Neural progenitor cell (in vitro differentiated cells): ENCODE data around the gene GAB2. TPM values are rescaled to one million over a fixed set of nuclear protein-coding genes. Genes with fewer than 3 reads are reported as not detected.

Experiments
- DNase-seq: peaks from one replicate; pipeline ENCODE4 v3.0.0-alpha.2; 2016; ENCODE audit warnings: low spot score
- H2AFZ ChIP-seq: fragments of 200-600 bp; sonication (generic); replicated peaks from 2 replicates; pipeline ENCODE4 v1.6.1; 2016; ENCODE audit warnings: antibody characterized with exemption
- H3F3A ChIP-seq: fragments of 200-600 bp; sonication (generic); 2 replicates; pipeline ENCODE4 v1.6.1; 2016; ENCODE audit warnings: antibody characterized with exemption, low read depth
- H3K27ac ChIP-seq: fragments of 200-600 bp; sonication (generic); 2 replicates; pipeline ENCODE4 v1.5.1; 2016; ENCODE audit warnings: mild to moderate bottlenecking
- H3K27me3 ChIP-seq: fragments of 200-600 bp; sonication (generic); 2 replicates; pipeline ENCODE4 v1.6.1; 2016; ENCODE audit warnings: mild to moderate bottlenecking, moderate library complexity
- H3K36me3 ChIP-seq: fragments of 200-600 bp; sonication (generic); 2 replicates; pipeline ENCODE4 v1.5.1; 2016
- H3K4me1 ChIP-seq: fragments of 200-600 bp; sonication (generic); 2 replicates; pipeline ENCODE4 v1.6.1; 2016; ENCODE audit warnings: mixed run types
- H3K4me2 ChIP-seq: fragments of 200-600 bp; sonication (generic); 2 replicates; pipeline ENCODE4 v1.6.1; 2016
- H3K4me3 ChIP-seq: fragments of 200-600 bp; sonication (generic); 2 replicates; pipeline ENCODE4 v1.5.1; 2016
- H3K79me2 ChIP-seq: fragments of 200-600 bp; sonication (generic); 2 replicates; pipeline ENCODE4 v1.6.1; 2016; ENCODE audit warnings: low read depth
- H3K9ac ChIP-seq: fragments of 200-600 bp; sonication (generic); 2 replicates; pipeline ENCODE4 v1.6.1; 2016
- H3K9me3 ChIP-seq: fragments of 200-600 bp; sonication (generic); 2 replicates; pipeline ENCODE4 v1.5.1; 2016; ENCODE audit warnings: low read depth
- H4K20me1 ChIP-seq: fragments of 200-600 bp; sonication (generic); 2 replicates; pipeline ENCODE4 v1.6.1; 2016; ENCODE audit warnings: low read depth
- H3K27ac Mint-ChIP-seq: 3 replicates; pipeline ENCODE4 v1.8.0; 2021; ENCODE audit warnings: mixed read lengths
- H3K27me3 Mint-ChIP-seq: 2 replicates; pipeline ENCODE4 v1.8.0; 2022; ENCODE audit warnings: low read depth, mild to moderate bottlenecking, inconsistent platforms, moderate library complexity, mixed read lengths; ENCODE audit not compliant: insufficient read depth
- H3K36me3 Mint-ChIP-seq: 3 replicates; pipeline ENCODE4 v1.8.0; 2021; ENCODE audit warnings: mixed read lengths
- H3K4me1 Mint-ChIP-seq: 3 replicates; pipeline ENCODE4 v1.8.0; 2021; ENCODE audit warnings: mixed read lengths
- H3K4me3 Mint-ChIP-seq: 3 replicates; pipeline ENCODE4 v1.8.0; 2021; ENCODE audit warnings: mild to moderate bottlenecking, moderate library complexity, mixed read lengths
- H3K9me3 Mint-ChIP-seq: 3 replicates; pipeline ENCODE4 v1.8.0; 2020; ENCODE audit warnings: mixed read lengths
- EZH2 ChIP-seq: fragments of 200-600 bp; sonication (generic); IDR thresholded peaks from 2 replicates; pipeline ENCODE4 v1.6.1; 2017; ENCODE audit warnings: antibody characterized with exemption, mild to moderate bottlenecking, moderate library complexity
- EZH2phosphoT487 ChIP-seq: fragments of 200-600 bp; sonication (generic); IDR thresholded peaks from 2 replicates; pipeline ENCODE4 v1.6.1; 2017; ENCODE audit warnings: antibody characterized with exemption
- total RNA-seq: library from RNA; depleted of rRNA; stranded (reverse); fragments of >200 nt; gene quantifications from 2 replicates; pipeline ENCODE4 v1.2.3, GENCODE V29; 2015; ENCODE audit warnings: low replicate concordance
- TF ChIP-seq, protein P1 (sequence below): fragments of 200-600 bp; sonication (generic); IDR thresholded peaks from 2 replicates; pipeline ENCODE4 v1.5.1; 2017; ENCODE audit warnings: antibody characterized with exemption, mild to moderate bottlenecking

Gene GAB2
- total RNA-seq, 1 donor from 2014 or later, result 11.1 TPM

DNA sequence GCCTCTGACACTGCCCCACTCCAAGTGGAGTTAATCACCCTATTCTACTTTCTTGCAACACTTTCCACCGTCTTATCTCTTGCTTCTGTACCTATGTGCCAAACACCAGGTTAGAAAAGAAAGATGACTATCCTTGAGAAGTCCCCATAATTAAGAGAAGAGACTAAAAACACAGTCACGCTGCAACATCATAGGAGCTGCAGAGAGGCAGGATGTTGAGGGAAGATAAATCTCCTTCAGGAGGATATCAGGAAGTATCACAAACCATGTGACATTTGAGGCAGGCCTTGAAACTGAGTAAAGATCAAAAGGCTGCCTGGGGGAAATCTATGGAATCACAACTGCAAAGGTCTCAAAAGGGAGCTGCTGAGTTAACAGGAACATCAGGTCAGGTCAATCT, 24.8 kb downstream of the GAB2 start:
- no peaks in the 10 kb centered on the region for H3K9me3 ChIP-seq
- no peaks in the 10 kb centered on the region for H3K36me3 ChIP-seq
- peaks cover 9% of the 10 kb centered on the region for H4K20me1 ChIP-seq
- H3K4me2 ChIP-seq, result no peak overlapping the region
- H3K27ac ChIP-seq, result no peak overlapping the region
- no peaks in the 10 kb centered on the region for H3K27me3 Mint-ChIP-seq
- no peak for TF ChIP-seq EZH2
- TF ChIP-seq, protein P1, sequence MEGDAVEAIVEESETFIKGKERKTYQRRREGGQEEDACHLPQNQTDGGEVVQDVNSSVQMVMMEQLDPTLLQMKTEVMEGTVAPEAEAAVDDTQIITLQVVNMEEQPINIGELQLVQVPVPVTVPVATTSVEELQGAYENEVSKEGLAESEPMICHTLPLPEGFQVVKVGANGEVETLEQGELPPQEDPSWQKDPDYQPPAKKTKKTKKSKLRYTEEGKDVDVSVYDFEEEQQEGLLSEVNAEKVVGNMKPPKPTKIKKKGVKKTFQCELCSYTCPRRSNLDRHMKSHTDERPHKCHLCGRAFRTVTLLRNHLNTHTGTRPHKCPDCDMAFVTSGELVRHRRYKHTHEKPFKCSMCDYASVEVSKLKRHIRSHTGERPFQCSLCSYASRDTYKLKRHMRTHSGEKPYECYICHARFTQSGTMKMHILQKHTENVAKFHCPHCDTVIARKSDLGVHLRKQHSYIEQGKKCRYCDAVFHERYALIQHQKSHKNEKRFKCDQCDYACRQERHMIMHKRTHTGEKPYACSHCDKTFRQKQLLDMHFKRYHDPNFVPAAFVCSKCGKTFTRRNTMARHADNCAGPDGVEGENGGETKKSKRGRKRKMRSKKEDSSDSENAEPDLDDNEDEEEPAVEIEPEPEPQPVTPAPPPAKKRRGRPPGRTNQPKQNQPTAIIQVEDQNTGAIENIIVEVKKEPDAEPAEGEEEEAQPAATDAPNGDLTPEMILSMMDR, result no peak
- no peak for TF ChIP-seq EZH2phosphoT487
- no peaks in the 10 kb centered on the region for H3K27me3 ChIP-seq
- no peak overlapping the region for H3K27ac Mint-ChIP-seq
- H3K4me3 Mint-ChIP-seq, result no peak overlapping the region
- H3K79me2 ChIP-seq, result peaks cover 55% of the 10 kb centered on the region
- H3K4me3 ChIP-seq, result no peak overlapping the region
- H3K36me3 Mint-ChIP-seq, result peaks cover 6% of the 10 kb centered on the region
- no peak overlapping the region for H3K9ac ChIP-seq
- no peak for DNase-seq
- H3K4me1 Mint-ChIP-seq, result peaks cover 14% of the 10 kb centered on the region
- H3K9me3 Mint-ChIP-seq, result no peaks in the 10 kb centered on the region
- H2AFZ ChIP-seq, result no peak overlapping the region
- peaks cover 21% of the 10 kb centered on the region for H3K4me1 ChIP-seq
- no peaks in the 10 kb centered on the region for H3F3A ChIP-seq

DNA sequence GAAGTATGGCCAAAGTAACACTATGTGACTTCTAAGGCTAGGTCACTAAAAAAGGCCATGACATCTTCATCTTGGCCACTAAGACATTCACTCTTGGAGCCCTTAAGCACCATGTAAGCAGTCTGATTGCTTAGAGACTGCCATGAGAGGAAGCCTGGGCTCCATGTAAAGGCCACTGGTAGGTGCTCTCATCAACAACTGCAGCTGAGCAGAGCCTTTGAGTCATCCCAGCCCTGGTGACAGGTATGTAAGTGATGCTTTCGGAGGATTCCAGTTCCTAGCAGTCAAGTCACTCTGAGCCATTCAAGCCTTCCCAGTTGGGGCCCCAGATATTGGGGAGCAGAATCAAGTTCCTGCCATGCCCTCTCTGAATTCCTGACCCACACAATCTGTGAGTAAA, 26.2 kb downstream of the GAB2 start:
- Mint-ChIP-seq H3K9me3 (peaks cover 2% of the 10 kb centered on the region), H3K27me3 (no peaks in the 10 kb centered on the region), H3K4me1 (peaks cover 14% of the 10 kb centered on the region), H3K36me3 (peaks cover 6% of the 10 kb centered on the region), H3K27ac (no peak overlapping the region), H3K4me3 (no peak overlapping the region)
- peaks cover 45% of the 10 kb centered on the region for H3K79me2 ChIP-seq
- H3K27me3 ChIP-seq, result no peaks in the 10 kb centered on the region
- TF ChIP-seq EZH2 (no peak), EZH2phosphoT487 (no peak)
- TF ChIP-seq, protein P1, result no peak
- DNase-seq, result no peak
- no peak overlapping the region for H3K9ac ChIP-seq
- no peak overlapping the region for H2AFZ ChIP-seq
- H4K20me1 ChIP-seq, result peaks cover 9% of the 10 kb centered on the region
- peaks cover 18% of the 10 kb centered on the region for H3K4me1 ChIP-seq
- no peak overlapping the region for H3K4me3 ChIP-seq
- H3K9me3 ChIP-seq, result no peaks in the 10 kb centered on the region
- no peak overlapping the region for H3K4me2 ChIP-seq
- no peak overlapping the region for H3K27ac ChIP-seq
- no peaks in the 10 kb centered on the region for H3K36me3 ChIP-seq
- H3F3A ChIP-seq, result no peaks in the 10 kb centered on the region

DNA sequence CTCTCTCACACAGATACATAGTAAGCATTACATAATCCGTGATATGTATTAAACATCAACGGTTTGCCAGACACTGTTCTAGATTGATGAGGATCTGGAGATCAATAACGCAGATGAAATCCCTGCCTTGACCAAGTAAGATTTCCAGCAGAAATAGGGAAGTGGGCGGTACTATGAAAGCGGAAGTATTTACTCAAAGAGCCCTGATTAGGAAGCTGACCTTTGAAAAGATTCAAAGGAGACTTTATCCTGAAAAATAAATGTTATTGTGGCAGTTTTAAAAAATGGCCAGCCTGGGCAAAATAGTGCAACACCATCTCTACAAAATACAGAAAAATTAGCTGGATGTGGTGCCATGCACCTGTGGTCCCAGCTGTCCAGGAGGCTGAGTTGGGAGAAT, 26.8 kb downstream of the GAB2 start:
- H3K79me2 ChIP-seq, result peaks cover 48% of the 10 kb centered on the region
- DNase-seq, result no peak

More for the DNA sequence above, 26.8 kb downstream of the GAB2 start:
- no peaks in the 10 kb centered on the region for H3K27me3 Mint-ChIP-seq
- H3K4me1 ChIP-seq, result peaks cover 12% of the 10 kb centered on the region
- no peak overlapping the region for H3K4me2 ChIP-seq
- H3K27me3 ChIP-seq, result no peaks in the 10 kb centered on the region
- H3K9me3 ChIP-seq, result no peaks in the 10 kb centered on the region
- peaks cover 14% of the 10 kb centered on the region for H3K4me1 Mint-ChIP-seq
- H3K36me3 Mint-ChIP-seq, result peaks cover 6% of the 10 kb centered on the region
- no peak overlapping the region for H3K4me3 ChIP-seq
- H3K9me3 Mint-ChIP-seq, result peaks cover 4% of the 10 kb centered on the region
- H2AFZ ChIP-seq, result no peak overlapping the region
- H3K27ac Mint-ChIP-seq, result no peak overlapping the region
- no peak overlapping the region for H3K4me3 Mint-ChIP-seq
- peaks cover 4% of the 10 kb centered on the region for H4K20me1 ChIP-seq
- no peaks in the 10 kb centered on the region for H3F3A ChIP-seq
- TF ChIP-seq, protein P1, result no peak
- TF ChIP-seq EZH2, result no peak
- TF ChIP-seq EZH2phosphoT487, result no peak
- no peak overlapping the region for H3K27ac ChIP-seq
- H3K36me3 ChIP-seq, result no peaks in the 10 kb centered on the region
- no peak overlapping the region for H3K9ac ChIP-seq
